H9 (cell line): ENCODE results near the gene TSSK6. TPM values are rescaled to one million over a fixed set of nuclear protein-coding genes. Genes with fewer than 3 reads are reported as not detected.

ENCODE experiments used
- DNase-seq: peaks from one replicate; pipeline ENCODE4 v3.0.0-alpha.2; 2017
- H2AFZ ChIP-seq: one replicate; pipeline ENCODE4 v1.6.1; 2013; ENCODE audit warnings: mild to moderate bottlenecking, low read length, control low read depth, moderate library complexity
- H2AK5ac ChIP-seq: 2 replicates; pipeline ENCODE4 v1.6.1; 2013; ENCODE audit warnings: low read length, control low read depth, mixed read lengths; ENCODE audit not compliant: insufficient read length
- H2BK120ac ChIP-seq: one replicate; pipeline ENCODE4 v1.6.1; 2013; ENCODE audit warnings: low read depth, mild to moderate bottlenecking, low read length, control low read depth, inconsistent platforms; ENCODE audit not compliant: poor library complexity, severe bottlenecking
- H2BK12ac ChIP-seq: 2 replicates; pipeline ENCODE4 v1.6.1; 2013; ENCODE audit warnings: low read length, control low read depth, mixed read lengths, low read depth; ENCODE audit not compliant: insufficient read length
- H2BK15ac ChIP-seq: 2 replicates; pipeline ENCODE4 v1.6.1; 2013; ENCODE audit warnings: low read depth, low read length, control low read depth
- H2BK20ac ChIP-seq: one replicate; pipeline ENCODE4 v1.6.1; 2013; ENCODE audit warnings: low read depth, mild to moderate bottlenecking, low read length, control low read depth, inconsistent platforms; ENCODE audit not compliant: poor library complexity, severe bottlenecking
- H2BK5ac ChIP-seq: 2 replicates; pipeline ENCODE4 v1.6.1; 2013; ENCODE audit warnings: low read length, control low read depth, mixed read lengths; ENCODE audit not compliant: insufficient read length
- H3K14ac ChIP-seq: 2 replicates; pipeline ENCODE4 v1.6.1; 2013; ENCODE audit warnings: low read length, control low read depth; ENCODE audit not compliant: insufficient read depth
- H3K18ac ChIP-seq: 2 replicates; pipeline ENCODE4 v1.6.1; 2013; ENCODE audit warnings: low read depth, mild to moderate bottlenecking, mixed read lengths, low read length, control low read depth; ENCODE audit not compliant: insufficient read length
- H3K23ac ChIP-seq: 2 replicates; pipeline ENCODE4 v1.6.1; 2013; ENCODE audit warnings: low read length, control low read depth, mixed read lengths, low read depth; ENCODE audit not compliant: insufficient read length
- H3K23me2 ChIP-seq: 2 replicates; pipeline ENCODE4 v1.6.1; 2013; ENCODE audit warnings: low read depth, mild to moderate bottlenecking, mixed read lengths, low read length, control low read depth; ENCODE audit not compliant: insufficient read length, poor library complexity, severe bottlenecking
- H3K27ac ChIP-seq: 2 replicates; pipeline ENCODE4 v1.5.1; 2013; ENCODE audit warnings: low read length, control low read depth, mixed read lengths, low read depth; ENCODE audit not compliant: insufficient read length
- H3K27me3 ChIP-seq: 2 replicates; pipeline ENCODE4 v1.6.1; 2013; ENCODE audit warnings: low read length, control low read depth, inconsistent platforms; ENCODE audit not compliant: insufficient read depth
- H3K4ac ChIP-seq: 2 replicates; pipeline ENCODE4 v1.6.1; 2013; ENCODE audit warnings: low read depth, mild to moderate bottlenecking, control low read depth, inconsistent platforms, low read length, moderate library complexity
- H3K4me1 ChIP-seq: 2 replicates; pipeline ENCODE4 v1.6.1; 2013; ENCODE audit warnings: low read length, control low read depth, inconsistent platforms; ENCODE audit not compliant: insufficient read depth
- H3K4me2 ChIP-seq: 2 replicates; pipeline ENCODE4 v1.6.1; 2013; ENCODE audit warnings: low read length, control low read depth, mixed read lengths; ENCODE audit not compliant: insufficient read length, insufficient read depth
- H3K56ac ChIP-seq: 2 replicates; pipeline ENCODE4 v1.6.1; 2013; ENCODE audit warnings: low read depth, mild to moderate bottlenecking, mixed read lengths, low read length, control low read depth; ENCODE audit not compliant: insufficient read length
- H3K79me1 ChIP-seq: 2 replicates; pipeline ENCODE4 v1.6.1; 2013; ENCODE audit warnings: low read depth, mild to moderate bottlenecking, moderate library complexity, low read length, control low read depth, inconsistent platforms; ENCODE audit not compliant: insufficient read depth, poor library complexity, severe bottlenecking
- H3K79me2 ChIP-seq: 2 replicates; pipeline ENCODE4 v1.6.1; 2013; ENCODE audit warnings: low read length, control low read depth, inconsistent platforms; ENCODE audit not compliant: insufficient read depth
- H3K9ac ChIP-seq: 2 replicates; pipeline ENCODE4 v1.6.1; 2013; ENCODE audit warnings: low read length, control low read depth, mixed read lengths; ENCODE audit not compliant: insufficient read length; ENCODE audit errors: extremely low read depth
- H3K9me3 ChIP-seq: one replicate; pipeline ENCODE4 v1.6.1; 2013; ENCODE audit warnings: low read depth, low read length, inconsistent platforms; ENCODE audit not compliant: control insufficient read depth
- H3T11ph ChIP-seq: one replicate; pipeline ENCODE4 v1.6.1; 2013; ENCODE audit warnings: mild to moderate bottlenecking, low read length, control low read depth, inconsistent platforms
- H4K20me1 ChIP-seq: one replicate; pipeline ENCODE4 v1.6.1; 2013; ENCODE audit not compliant: control insufficient read depth, insufficient read length, insufficient read depth
- H4K5ac ChIP-seq: 2 replicates; pipeline ENCODE4 v1.6.1; 2013; ENCODE audit warnings: low read depth, mild to moderate bottlenecking, mixed read lengths, low read length, control low read depth; ENCODE audit not compliant: insufficient read length
- H4K8ac ChIP-seq: replicated peaks from 2 replicates; pipeline ENCODE4 v1.6.1; 2013; ENCODE audit warnings: low read length, control low read depth, mixed read lengths, low read depth; ENCODE audit not compliant: insufficient read length
- H4K91ac ChIP-seq: 2 replicates; pipeline ENCODE4 v1.6.1; 2013; ENCODE audit warnings: low read depth, mild to moderate bottlenecking, moderate library complexity, mixed read lengths, low read length, control low read depth; ENCODE audit not compliant: insufficient read length
- H3K27ac Mint-ChIP-seq, 3 experiments: 2 replicates in 2 of 3; 3 replicates in 1 of 3; pipeline ENCODE4 v1.8.0; 2020 to 2021; ENCODE audit warnings: mixed read lengths in 3 of 3, mild to moderate bottlenecking in 1 of 3, moderate library complexity in 1 of 3
- H3K27me3 Mint-ChIP-seq: 2 replicates; pipeline ENCODE4 v1.8.0; 2021; ENCODE audit warnings: low read depth, mild to moderate bottlenecking, moderate library complexity, mixed read lengths
- H3K36me3 Mint-ChIP-seq, 3 experiments: 2 replicates in 2 of 3; 3 replicates in 1 of 3; pipeline ENCODE4 v1.8.0; 2020 to 2021; ENCODE audit warnings: low read depth in 3 of 3, mixed read lengths in 3 of 3; ENCODE audit not compliant: insufficient read depth in 1 of 3
- H3K4me1 Mint-ChIP-seq, 2 experiments: 2 replicates each; pipeline ENCODE4 v1.8.0; 2020; ENCODE audit warnings: mixed read lengths in 2 of 2
- H3K4me3 Mint-ChIP-seq, 2 experiments: 2 replicates in 1 of 2; 3 replicates in 1 of 2; pipeline ENCODE4 v1.8.0; 2020 to 2021; ENCODE audit warnings: mild to moderate bottlenecking in 2 of 2, mixed read lengths in 2 of 2, moderate library complexity in 1 of 2
- H3K9me3 Mint-ChIP-seq, 2 experiments: 2 replicates in 1 of 2; 3 replicates in 1 of 2; pipeline ENCODE4 v1.8.0; 2020; ENCODE audit warnings: mild to moderate bottlenecking in 2 of 2, mixed read lengths in 2 of 2, moderate library complexity in 1 of 2
- CTCF ChIP-seq: fragments of 200-600 bp; sonication (generic); conservative IDR thresholded peaks from 3 replicates; pipeline ENCODE4 v1.8.0; 2021; ENCODE audit warnings: antibody characterized with exemption, mild to moderate bottlenecking
- WGBS: extraction: QIAGEN DNeasy Blood & Tissue Kit; methylation state at CpG from one replicate; pipeline ENCODE4 v1.1.7; 2013; ENCODE audit warnings: missing lambda C conversion rate, low lambda C conversion rate, mixed read lengths; ENCODE audit not compliant: insufficient read length; ENCODE audit errors: extremely low coverage; 5-methylcytosine and 5-hydroxymethylcytosine counted together
- total RNA-seq: library from RNA; stranded (reverse); gene quantifications from 2 replicates; pipeline ENCODE4 v1.2.1, GENCODE V29; 2021

Gene TSSK6
- total RNA-seq, 1 experiment from 2014 or later: 2.6 TPM

- DNase-seq: no peak
- no peak overlapping the region for H4K8ac ChIP-seq
- no peaks in the 10 kb centered on the region for H3K27me3 ChIP-seq
- no peak overlapping the region for H2BK12ac ChIP-seq
- no CpG with 5 or more reads among the region's 16 CpGs for WGBS
- no peaks in the 10 kb centered on the region for H3K36me3 Mint-ChIP-seq
- H3K9ac ChIP-seq: no peak overlapping the region
- no peak overlapping the region for H3T11ph ChIP-seq
- H3K4ac ChIP-seq: no peak overlapping the region
- H3K18ac ChIP-seq: no peak overlapping the region
- H3K4me1 Mint-ChIP-seq: peaks cover 5 to 9% of the 10 kb centered on the region in 2 experiments
- no peak overlapping the region for H2AFZ ChIP-seq
- H3K27ac ChIP-seq: no peak overlapping the region
- no peak overlapping the region for H3K4me3 Mint-ChIP-seq
- H3K9me3 Mint-ChIP-seq: no peaks in the 10 kb centered on the region
- no peak overlapping the region for H2AK5ac ChIP-seq
- H3K27ac Mint-ChIP-seq: no peak overlapping the region; a peak in 1 of 7 replicates
- peaks cover 4% of the 10 kb centered on the region; the same call in 1 of the 2 replicates for H3K27me3 Mint-ChIP-seq
- H3K23ac ChIP-seq: no peak overlapping the region
- H4K20me1 ChIP-seq: no peaks in the 10 kb centered on the region
- no peak overlapping the region for H4K5ac ChIP-seq
- H3K23me2 ChIP-seq: no peaks in the 10 kb centered on the region
- no peaks in the 10 kb centered on the region for H3K9me3 ChIP-seq
- no peak overlapping the region for H2BK120ac ChIP-seq
- no peak overlapping the region for H2BK15ac ChIP-seq
- H3K4me1 ChIP-seq: no peaks in the 10 kb centered on the region; the same call in 1 of the 2 replicates
- no peak overlapping the region for H2BK5ac ChIP-seq
- H2BK20ac ChIP-seq: no peak overlapping the region
- H3K79me2 ChIP-seq: no peaks in the 10 kb centered on the region
- H3K56ac ChIP-seq: no peak overlapping the region
- H3K79me1 ChIP-seq: no peaks in the 10 kb centered on the region
- H3K4me2 ChIP-seq: no peak overlapping the region
- no peak overlapping the region for H3K14ac ChIP-seq
- no peak for TF ChIP-seq CTCF
- no peak overlapping the region for H4K91ac ChIP-seq
Observed at GRCh38 chr19:19558636-19559035, 43.3 kb upstream of the TSSK6 start.
